Measurements from ENCODE around the gene GPA33.

GPA33 gene

GRCh38 chr1:167071286-167071685, 18.9 kb downstream of the GPA33 start:
- no peak for ATAC-seq
- no peak for TF ChIP-seq OSR1 (CRISPR knock-in tag; IDR thresholded peaks at IDR 0.05)
- no peak for TF ChIP-seq BACH2 (CRISPR knock-in tag; IDR thresholded peaks at IDR 0.05; ENCODE audit: borderline replicate concordance)
- no peak for TF ChIP-seq SNAI2 (CRISPR knock-in tag; IDR thresholded peaks at IDR 0.05)
- TF ChIP-seq TCF4 (CRISPR knock-in tag; IDR thresholded peaks at IDR 0.05; ENCODE audit: borderline replicate concordance) = no peak
- no peak for TF ChIP-seq ZC3H10 (CRISPR knock-in tag; IDR thresholded peaks at IDR 0.05)
- TF ChIP-seq, protein P1, sequence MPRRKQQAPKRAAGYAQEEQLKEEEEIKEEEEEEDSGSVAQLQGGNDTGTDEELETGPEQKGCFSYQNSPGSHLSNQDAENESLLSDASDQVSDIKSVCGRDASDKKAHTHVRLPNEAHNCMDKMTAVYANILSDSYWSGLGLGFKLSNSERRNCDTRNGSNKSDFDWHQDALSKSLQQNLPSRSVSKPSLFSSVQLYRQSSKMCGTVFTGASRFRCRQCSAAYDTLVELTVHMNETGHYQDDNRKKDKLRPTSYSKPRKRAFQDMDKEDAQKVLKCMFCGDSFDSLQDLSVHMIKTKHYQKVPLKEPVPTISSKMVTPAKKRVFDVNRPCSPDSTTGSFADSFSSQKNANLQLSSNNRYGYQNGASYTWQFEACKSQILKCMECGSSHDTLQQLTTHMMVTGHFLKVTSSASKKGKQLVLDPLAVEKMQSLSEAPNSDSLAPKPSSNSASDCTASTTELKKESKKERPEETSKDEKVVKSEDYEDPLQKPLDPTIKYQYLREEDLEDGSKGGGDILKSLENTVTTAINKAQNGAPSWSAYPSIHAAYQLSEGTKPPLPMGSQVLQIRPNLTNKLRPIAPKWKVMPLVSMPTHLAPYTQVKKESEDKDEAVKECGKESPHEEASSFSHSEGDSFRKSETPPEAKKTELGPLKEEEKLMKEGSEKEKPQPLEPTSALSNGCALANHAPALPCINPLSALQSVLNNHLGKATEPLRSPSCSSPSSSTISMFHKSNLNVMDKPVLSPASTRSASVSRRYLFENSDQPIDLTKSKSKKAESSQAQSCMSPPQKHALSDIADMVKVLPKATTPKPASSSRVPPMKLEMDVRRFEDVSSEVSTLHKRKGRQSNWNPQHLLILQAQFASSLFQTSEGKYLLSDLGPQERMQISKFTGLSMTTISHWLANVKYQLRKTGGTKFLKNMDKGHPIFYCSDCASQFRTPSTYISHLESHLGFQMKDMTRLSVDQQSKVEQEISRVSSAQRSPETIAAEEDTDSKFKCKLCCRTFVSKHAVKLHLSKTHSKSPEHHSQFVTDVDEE (CRISPR knock-in tag; IDR thresholded peaks at IDR 0.05) = no peak
- TF ChIP-seq GLIS3 (CRISPR knock-in tag; IDR thresholded peaks at IDR 0.05) = no peak
- TF ChIP-seq RARB (CRISPR knock-in tag; IDR thresholded peaks at IDR 0.05) = no peak
- TF ChIP-seq ZNF8 (CRISPR knock-in tag; IDR thresholded peaks at IDR 0.05) = no peak
- TF ChIP-seq TOX (CRISPR knock-in tag; IDR thresholded peaks at IDR 0.05; ENCODE audit: borderline replicate concordance) = no peak
- TF ChIP-seq POU6F1 (CRISPR knock-in tag; IDR thresholded peaks at IDR 0.05; ENCODE audit: borderline replicate concordance, low read depth) = no peak
- TF ChIP-seq ZNF565 (CRISPR knock-in tag; conservative IDR thresholded peaks at IDR 0.05; ENCODE audit: low read depth) = no peak
- TF ChIP-seq ZNF70 (CRISPR knock-in tag; IDR thresholded peaks at IDR 0.05) = no peak
- TF ChIP-seq ARNTL (CRISPR knock-in tag; IDR thresholded peaks at IDR 0.05; ENCODE audit: borderline replicate concordance, low read depth) = no peak

DNA sequence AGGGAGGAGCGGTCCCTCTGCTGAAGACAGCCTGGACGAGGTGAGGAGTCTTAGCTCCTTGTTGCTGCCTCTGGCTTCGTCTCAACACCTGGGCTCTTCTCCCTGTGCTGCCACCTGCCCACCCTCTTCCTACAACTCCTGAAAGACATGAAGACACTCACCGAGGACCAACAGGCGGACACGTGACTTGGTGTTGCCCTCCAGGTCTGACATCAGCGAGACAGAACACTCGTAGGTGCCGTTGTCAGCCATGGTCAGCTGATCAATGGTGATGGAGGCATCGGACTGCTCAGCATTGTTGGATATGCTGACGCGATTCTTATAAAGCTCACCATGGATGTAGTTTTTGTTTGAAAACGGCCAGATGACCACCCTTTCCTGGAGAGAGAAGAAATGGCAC, 21.4 kb downstream of the GPA33 start:
- ATAC-seq = no peak
- TF ChIP-seq BACH2 (CRISPR knock-in tag; IDR thresholded peaks at IDR 0.05; ENCODE audit: borderline replicate concordance) (no peak), SNAI2 (CRISPR knock-in tag; IDR thresholded peaks at IDR 0.05) (no peak), ZFP30 (CRISPR knock-in tag; IDR thresholded peaks at IDR 0.05) (no peak), ARNTL (CRISPR knock-in tag; IDR thresholded peaks at IDR 0.05; ENCODE audit: borderline replicate concordance, low read depth) (no peak), ESRRG (CRISPR knock-in tag; IDR thresholded peaks at IDR 0.05) (no peak), ZNF70 (CRISPR knock-in tag; IDR thresholded peaks at IDR 0.05) (no peak), ZNF8 (CRISPR knock-in tag; IDR thresholded peaks at IDR 0.05) (no peak), ZC3H10 (CRISPR knock-in tag; IDR thresholded peaks at IDR 0.05) (no peak), POU6F1 (CRISPR knock-in tag; IDR thresholded peaks at IDR 0.05; ENCODE audit: borderline replicate concordance, low read depth) (no peak), CREB5 (CRISPR knock-in tag; IDR thresholded peaks at IDR 0.05; ENCODE audit: low read depth) (no peak), TOX (CRISPR knock-in tag; IDR thresholded peaks at IDR 0.05; ENCODE audit: borderline replicate concordance) (no peak)
- TF ChIP-seq, protein P1 (CRISPR knock-in tag; IDR thresholded peaks at IDR 0.05) = no peak

DNA sequence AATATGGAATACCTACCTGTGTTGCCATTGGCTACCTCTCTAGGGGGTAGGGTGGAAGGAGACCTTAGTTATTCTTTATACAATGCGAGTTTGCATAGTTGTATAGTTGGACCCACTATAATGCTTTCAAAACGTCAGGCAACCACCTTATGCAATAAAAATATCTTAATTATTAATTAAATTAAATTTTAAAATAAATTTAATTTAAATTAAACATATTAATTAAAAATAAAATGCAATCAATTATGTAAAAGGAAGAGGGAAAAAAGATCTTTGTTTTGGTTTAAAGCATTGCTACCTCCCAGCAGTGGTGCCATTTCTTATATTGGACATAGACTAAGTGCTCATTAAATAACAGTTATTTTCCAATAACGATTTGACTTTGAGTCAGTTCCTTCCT, 22.3 kb downstream of the GPA33 start:
- no peak for TF ChIP-seq ESRRG (CRISPR knock-in tag; IDR thresholded peaks at IDR 0.05)
- TF ChIP-seq POU6F1 (CRISPR knock-in tag; IDR thresholded peaks at IDR 0.05; ENCODE audit: borderline replicate concordance, low read depth) = no peak
- no peak for TF ChIP-seq PPARA (CRISPR knock-in tag; IDR thresholded peaks at IDR 0.05; ENCODE audit: borderline replicate concordance)
- no peak for TF ChIP-seq ARNTL (CRISPR knock-in tag; IDR thresholded peaks at IDR 0.05; ENCODE audit: borderline replicate concordance, low read depth)
- no peak for TF ChIP-seq GLIS3 (CRISPR knock-in tag; IDR thresholded peaks at IDR 0.05)
- TF ChIP-seq ZFP3 (CRISPR knock-in tag; IDR thresholded peaks at IDR 0.05) = no peak
- no peak for TF ChIP-seq ZC3H10 (CRISPR knock-in tag; IDR thresholded peaks at IDR 0.05)
- TF ChIP-seq ZFP30 (CRISPR knock-in tag; IDR thresholded peaks at IDR 0.05) = no peak
- no peak for TF ChIP-seq ZNF8 (CRISPR knock-in tag; IDR thresholded peaks at IDR 0.05)
- TF ChIP-seq BACH2 (CRISPR knock-in tag; IDR thresholded peaks at IDR 0.05; ENCODE audit: borderline replicate concordance) = no peak
- TF ChIP-seq TCF4 (CRISPR knock-in tag; IDR thresholded peaks at IDR 0.05; ENCODE audit: borderline replicate concordance) = no peak
- TF ChIP-seq ISL1 (CRISPR knock-in tag; IDR thresholded peaks at IDR 0.05) = no peak
- no peak for ATAC-seq
